Adipocyte (in vitro differentiated cells): ENCODE results near the gene CAT.

Experiments used
- DNase-seq: peaks from one replicate; pipeline ENCODE4 v3.0.0-alpha.2; 2015; ENCODE audit warnings: low read depth
- H3K27me3 ChIP-seq: replicated peaks from 2 replicates; pipeline ENCODE4 v1.7.0; 2013; ENCODE audit warnings: mild to moderate bottlenecking, low read length, moderate library complexity; ENCODE audit not compliant: control insufficient read depth, insufficient read depth
- H3K36me3 ChIP-seq: 2 replicates; pipeline ENCODE4 v1.7.0; 2013; ENCODE audit warnings: low read length, mild to moderate bottlenecking, moderate library complexity; ENCODE audit not compliant: control insufficient read depth, insufficient read depth, severe bottlenecking
- H3K4me1 ChIP-seq: 2 replicates; pipeline ENCODE4 v1.7.0; 2013; ENCODE audit warnings: mild to moderate bottlenecking, low read length, moderate library complexity; ENCODE audit not compliant: control insufficient read depth, insufficient read depth
- H3K4me3 ChIP-seq: 2 replicates; pipeline ENCODE4 v1.7.0; 2013; ENCODE audit warnings: mild to moderate bottlenecking, low read length, moderate library complexity
- H3K9ac ChIP-seq: 2 replicates; pipeline ENCODE4 v1.7.0; 2013; ENCODE audit warnings: mild to moderate bottlenecking, low read length, moderate library complexity
- H3K9me3 ChIP-seq: 2 replicates; pipeline ENCODE4 v1.7.0; 2013; ENCODE audit warnings: mild to moderate bottlenecking, low read length, moderate library complexity; ENCODE audit not compliant: control insufficient read depth

Gene CAT

DNA sequence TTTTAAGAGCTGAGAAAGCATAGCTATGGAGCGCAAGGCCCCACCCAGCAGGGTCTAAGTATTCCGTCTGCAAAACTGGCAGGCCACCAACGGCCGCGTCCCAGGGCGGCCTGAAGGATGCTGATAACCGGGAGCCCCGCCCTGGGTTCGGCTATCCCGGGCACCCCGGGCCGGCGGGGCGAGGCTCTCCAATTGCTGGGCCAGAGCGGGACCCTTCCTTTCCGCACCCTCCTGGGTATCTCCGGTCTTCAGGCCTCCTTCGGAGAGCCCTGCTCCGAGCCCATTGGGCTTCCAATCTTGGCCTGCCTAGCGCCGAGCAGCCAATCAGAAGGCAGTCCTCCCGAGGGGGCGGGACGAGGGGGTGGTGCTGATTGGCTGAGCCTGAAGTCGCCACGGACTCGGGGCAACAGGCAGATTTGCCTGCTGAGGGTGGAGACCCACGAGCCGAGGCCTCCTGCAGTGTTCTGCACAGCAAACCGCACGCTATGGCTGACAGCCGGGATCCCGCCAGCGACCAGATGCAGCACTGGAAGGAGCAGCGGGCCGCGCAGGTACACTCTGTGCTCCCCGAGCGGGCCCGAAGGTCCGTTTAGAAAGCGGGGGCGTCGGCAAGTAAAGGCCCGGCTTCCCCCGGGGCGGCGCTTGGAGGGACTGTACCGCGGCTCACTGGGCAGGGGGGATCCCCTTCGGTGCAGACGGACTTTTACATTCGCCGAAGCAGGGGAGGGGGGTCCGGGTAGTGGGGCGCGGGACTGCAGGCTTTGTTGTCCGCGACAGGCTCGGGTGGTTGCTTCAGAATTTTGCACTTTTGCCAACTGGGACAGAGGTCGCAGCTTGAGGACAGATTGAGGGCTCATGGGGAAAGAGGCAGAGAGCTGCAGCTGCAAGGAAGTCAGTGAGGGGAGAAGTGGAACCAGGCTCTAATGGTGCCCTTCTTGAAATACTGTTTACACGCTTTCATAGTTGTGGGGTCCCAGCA, at the start of gene CAT:
CAT (plus strand) TSS at position 406 of the 979 bp plus-strand sequence; CDS start at position 486, 80 bp downstream.
- Histone ChIP-seq H3K4me3 (peak within 1 kb of the TSS; percentile 92), H3K36me3 (peaks cover 6% of the 10 kb centered on the region), H3K4me1 (peaks cover 30% of the 10 kb centered on the region), H3K9ac (peak within 1 kb of the TSS; percentile 94), H3K27me3 (no peaks in the 10 kb centered on the region), H3K9me3 (no peaks in the 10 kb centered on the region)
- DNase-seq: peak; percentile 99

DNA sequence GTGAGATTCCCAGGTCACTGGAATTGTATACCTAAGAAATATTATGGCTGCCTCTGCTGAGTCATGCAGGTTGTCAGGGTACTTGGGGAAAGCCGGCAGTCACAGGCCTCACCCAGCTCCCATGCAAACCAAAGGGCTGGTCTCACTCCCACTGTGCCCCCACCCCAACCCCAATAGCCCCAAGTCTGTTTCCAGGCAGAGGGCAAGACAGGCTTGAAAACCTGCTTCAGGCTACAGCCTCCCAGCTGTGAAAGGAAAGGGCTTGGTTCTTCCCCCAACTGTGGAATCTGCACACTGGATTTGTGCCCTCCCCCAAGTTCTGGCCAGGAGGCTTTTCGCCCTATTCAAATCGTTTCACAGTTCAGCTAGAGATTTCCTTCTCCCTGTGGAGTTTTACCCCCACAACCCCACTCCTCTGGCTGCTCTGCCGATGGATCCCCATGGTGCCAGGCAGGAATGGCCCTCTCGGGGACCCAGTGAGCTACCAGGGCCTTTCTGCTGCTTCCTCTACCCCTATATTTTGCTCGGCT, 43.9 kb upstream of the CAT start:
- Histone ChIP-seq H3K9me3 (peaks cover 13% of the 10 kb centered on the region), H3K4me3 (no peak overlapping the region), H3K4me1 (no peaks in the 10 kb centered on the region), H3K27me3 (no peaks in the 10 kb centered on the region), H3K36me3 (no peaks in the 10 kb centered on the region), H3K9ac (no peak overlapping the region)
- DNase-seq: no peak

DNA sequence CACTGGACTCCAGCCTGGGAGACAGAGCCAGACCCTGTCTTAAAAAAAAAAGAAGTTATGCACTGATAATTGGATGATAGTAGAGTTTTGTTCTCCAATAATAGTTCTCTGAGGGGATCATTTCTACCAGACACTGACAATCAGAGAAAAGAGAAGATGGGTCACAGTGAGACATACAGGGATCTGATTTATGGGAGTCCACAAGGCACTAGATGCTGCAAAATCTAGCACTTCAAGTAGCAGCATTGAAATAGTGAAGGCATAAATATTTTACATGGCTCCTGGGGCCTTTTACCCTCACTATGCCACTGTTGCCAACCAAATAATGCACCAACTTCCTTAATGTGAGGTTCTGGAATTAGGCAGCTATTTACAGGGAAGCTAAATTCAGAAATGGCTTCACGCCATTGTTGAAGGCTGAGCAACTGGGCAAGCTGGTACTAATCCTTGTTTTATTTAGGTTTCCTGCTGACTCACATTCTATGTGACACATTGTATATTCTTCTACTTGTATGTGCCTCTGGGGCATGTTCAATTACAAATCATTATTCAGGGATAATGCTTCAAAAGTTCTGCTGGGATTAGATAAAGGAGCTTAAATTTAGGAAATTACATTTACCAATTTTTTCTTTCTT, 42.7 kb upstream of the CAT start:
- Histone ChIP-seq H3K9me3 (peaks cover 13% of the 10 kb centered on the region), H3K27me3 (no peaks in the 10 kb centered on the region), H3K9ac (no peak overlapping the region), H3K36me3 (no peaks in the 10 kb centered on the region), H3K4me3 (no peak overlapping the region), H3K4me1 (no peaks in the 10 kb centered on the region)
- peak; percentile 61 for DNase-seq

DNA sequence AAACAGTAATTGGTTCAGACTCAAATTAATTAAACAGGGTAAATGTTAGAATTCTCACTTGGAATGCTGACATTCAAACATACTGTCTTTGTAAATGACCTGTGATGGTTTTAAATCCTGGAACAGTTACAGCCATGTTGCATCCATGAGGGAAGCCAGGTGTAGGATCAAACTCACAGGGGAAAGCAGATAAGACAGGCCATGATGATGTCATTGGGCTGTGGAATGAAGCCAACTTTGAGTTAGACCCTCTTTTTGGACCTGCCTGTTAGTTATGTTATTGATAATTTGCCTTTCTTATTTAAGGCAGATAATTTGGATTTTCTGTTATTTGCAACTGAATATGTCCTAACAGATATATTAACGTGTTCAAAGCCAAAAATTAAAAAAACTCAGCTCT, 41.6 kb upstream of the CAT start:
- Histone ChIP-seq H3K4me3 (no peak overlapping the region), H3K27me3 (no peaks in the 10 kb centered on the region), H3K36me3 (no peaks in the 10 kb centered on the region), H3K4me1 (no peaks in the 10 kb centered on the region), H3K9ac (no peak overlapping the region), H3K9me3 (peaks cover 13% of the 10 kb centered on the region)
- DNase-seq: no peak

DNA sequence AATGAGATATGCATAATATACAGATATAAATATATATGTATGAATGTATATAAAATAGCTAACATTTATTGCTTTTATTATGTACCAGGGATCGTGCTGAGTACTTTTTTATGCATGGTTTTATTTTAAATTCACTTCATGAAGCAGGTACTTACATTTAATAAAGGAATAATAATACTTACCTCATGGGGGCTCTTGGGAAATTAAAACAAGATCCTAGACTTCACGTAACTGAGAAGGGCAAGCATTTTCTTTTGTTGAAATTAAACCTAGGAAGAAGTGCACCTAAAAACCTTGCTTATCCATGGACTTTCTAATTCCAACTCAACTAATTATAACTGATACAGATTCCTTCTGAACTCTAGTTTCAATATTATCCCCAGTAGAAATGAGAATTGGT, 40.9 kb upstream of the CAT start:
- H3K4me3 ChIP-seq: no peak overlapping the region
- H3K9ac ChIP-seq: no peak overlapping the region
- H3K36me3 ChIP-seq: no peaks in the 10 kb centered on the region
- no peaks in the 10 kb centered on the region for H3K4me1 ChIP-seq
- H3K9me3 ChIP-seq: peaks cover 11% of the 10 kb centered on the region
- no peaks in the 10 kb centered on the region for H3K27me3 ChIP-seq
- no peak for DNase-seq

DNA sequence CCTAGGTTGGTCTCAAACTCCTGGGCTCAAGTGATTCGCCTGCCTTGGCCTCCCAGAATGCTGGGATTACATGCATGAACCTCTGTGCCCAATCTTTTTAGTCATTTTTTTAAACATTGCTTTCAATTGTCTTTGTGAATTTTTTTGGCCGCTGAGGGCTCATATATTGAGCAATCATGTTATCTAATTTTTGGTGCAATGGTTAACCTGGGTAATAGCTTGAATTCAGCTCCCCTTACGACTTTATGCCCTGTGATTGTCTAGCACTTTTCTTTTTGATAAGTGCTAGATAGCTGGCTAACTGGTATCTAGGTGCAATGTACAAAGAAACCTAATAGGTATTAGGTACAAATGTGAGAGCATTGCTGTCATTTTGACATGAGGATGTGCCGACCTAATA, 35.3 kb upstream of the CAT start:
- H3K9ac ChIP-seq: no peak overlapping the region
- no peaks in the 10 kb centered on the region for H3K36me3 ChIP-seq
- no peaks in the 10 kb centered on the region for H3K27me3 ChIP-seq
- no peak overlapping the region for H3K4me3 ChIP-seq
- no peak for DNase-seq
- no peaks in the 10 kb centered on the region for H3K9me3 ChIP-seq
- H3K4me1 ChIP-seq: no peaks in the 10 kb centered on the region

DNA sequence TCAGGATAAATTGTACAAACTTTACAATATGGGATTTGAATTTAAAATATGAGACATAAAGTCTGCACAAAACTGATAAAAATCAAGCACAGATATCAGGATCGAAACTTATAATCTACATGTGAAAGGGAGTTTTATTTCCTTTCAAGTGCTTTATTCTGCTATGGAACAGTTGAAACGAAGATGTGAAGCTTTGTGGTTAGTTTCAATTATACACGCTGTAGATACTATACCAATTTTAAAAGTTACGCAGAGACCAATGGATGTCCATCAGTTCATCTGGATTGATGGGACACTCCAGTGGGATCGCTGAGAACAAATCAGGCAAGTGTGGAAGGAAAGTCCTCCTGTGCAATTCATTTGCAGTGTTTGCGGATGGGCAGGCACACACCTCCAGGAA, 34.5 kb upstream of the CAT start:
- Histone ChIP-seq H3K36me3 (no peaks in the 10 kb centered on the region), H3K9me3 (no peaks in the 10 kb centered on the region), H3K4me3 (no peak overlapping the region), H3K9ac (no peak overlapping the region), H3K27me3 (no peaks in the 10 kb centered on the region), H3K4me1 (no peaks in the 10 kb centered on the region)
- DNase-seq: no peak

DNA sequence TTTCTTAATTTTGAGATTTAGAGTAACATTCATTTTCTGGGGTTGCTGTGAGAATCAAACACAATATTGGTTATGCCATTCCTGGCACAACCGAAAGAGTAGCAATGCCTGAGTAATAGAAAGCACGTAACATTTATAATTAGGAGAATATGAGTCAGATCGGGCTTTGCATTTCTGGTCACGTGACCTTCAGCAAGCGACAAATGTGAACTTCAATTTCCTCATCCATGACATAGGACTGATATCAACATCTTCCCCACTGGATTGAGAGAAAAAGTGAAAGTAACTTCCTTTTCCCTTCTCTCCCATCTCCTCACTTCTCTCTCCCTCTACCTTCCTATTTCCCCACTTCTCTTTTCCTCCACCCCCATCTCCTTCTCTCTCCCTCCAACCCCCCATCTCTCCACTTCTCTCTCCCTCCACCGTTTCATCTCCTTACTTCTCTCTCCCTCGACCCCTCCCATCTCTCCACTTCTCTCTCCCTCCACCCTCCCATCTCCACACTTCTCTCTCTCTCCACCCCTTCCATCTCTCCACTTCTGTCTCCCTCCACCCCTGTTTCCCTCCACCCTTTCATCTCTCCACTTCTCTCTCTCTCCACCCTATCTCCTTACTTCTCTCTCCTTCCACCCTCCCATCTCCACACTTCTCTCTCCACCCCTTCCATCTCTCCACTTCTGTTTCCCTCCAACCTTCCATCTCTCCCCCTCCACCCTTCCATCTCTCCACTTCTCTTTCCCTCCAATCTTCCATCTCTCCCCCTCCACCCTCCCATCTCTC, 33.5 kb upstream of the CAT start:
- H3K27me3 ChIP-seq: no peaks in the 10 kb centered on the region
- H3K9me3 ChIP-seq: no peaks in the 10 kb centered on the region
- H3K9ac ChIP-seq: no peak overlapping the region
- H3K36me3 ChIP-seq: no peaks in the 10 kb centered on the region
- H3K4me3 ChIP-seq: peak overlapping the region; percentile 59
- no peak for DNase-seq
- no peaks in the 10 kb centered on the region for H3K4me1 ChIP-seq

DNA sequence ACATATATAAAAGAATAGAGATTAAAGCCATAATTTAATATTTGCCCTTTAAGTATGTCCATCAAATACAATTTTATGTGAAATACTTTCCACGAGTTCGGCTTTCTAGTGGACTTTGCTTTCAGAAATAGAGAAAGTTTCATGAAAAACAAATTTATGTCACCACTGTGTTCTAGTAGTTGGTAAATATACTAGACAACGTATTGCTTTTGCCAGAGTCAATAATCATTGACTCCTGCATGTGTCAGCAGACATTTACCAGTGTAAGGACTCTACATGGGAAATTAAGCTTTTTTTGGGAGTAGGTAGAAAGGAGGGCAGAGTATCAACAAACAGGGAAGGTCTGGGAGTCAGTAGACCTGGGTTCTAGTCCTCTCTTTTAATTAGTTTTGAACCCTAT, 32.3 kb upstream of the CAT start:
- Histone ChIP-seq H3K27me3 (no peaks in the 10 kb centered on the region), H3K9ac (no peak overlapping the region), H3K36me3 (no peaks in the 10 kb centered on the region), H3K4me3 (no peak overlapping the region), H3K9me3 (peaks cover 2% of the 10 kb centered on the region), H3K4me1 (no peaks in the 10 kb centered on the region)
- DNase-seq: no peak

DNA sequence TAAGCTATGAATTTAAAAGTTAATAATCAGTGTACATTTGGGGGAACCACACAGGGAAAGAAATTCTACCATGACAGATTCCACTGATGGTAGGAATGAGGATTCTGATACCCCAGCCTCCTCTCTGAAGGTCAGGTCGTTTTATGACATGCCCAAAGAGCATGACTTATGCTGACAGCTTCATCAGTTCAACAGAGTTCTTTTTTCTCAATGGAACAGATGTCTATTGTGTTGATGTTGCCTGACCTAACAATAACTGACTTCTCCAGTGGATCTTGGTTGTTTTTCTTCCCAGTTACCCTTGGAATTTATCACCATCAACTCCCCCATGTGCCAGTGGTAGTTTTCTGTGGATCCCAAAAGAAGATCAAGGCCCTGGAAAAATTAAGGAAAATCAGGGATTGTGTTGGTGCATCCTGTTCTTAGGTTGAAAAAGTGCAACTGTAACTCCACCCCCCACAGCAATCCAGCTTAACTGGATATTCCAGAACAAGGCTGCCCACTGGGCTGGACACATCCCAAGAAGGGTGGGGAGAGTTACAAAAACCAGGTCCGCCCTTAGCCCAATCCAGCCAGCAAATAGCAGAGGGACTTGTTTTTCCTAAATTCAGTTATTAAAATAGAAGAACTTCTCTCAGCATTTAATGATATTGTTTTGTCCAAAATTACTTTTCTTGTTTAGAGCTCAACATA, 31.5 kb upstream of the CAT start:
- H3K4me3 ChIP-seq: no peak overlapping the region
- H3K4me1 ChIP-seq: no peaks in the 10 kb centered on the region
- H3K27me3 ChIP-seq: no peaks in the 10 kb centered on the region

More for the DNA sequence above, 31.5 kb upstream of the CAT start:
- H3K36me3 ChIP-seq: no peaks in the 10 kb centered on the region
- H3K9me3 ChIP-seq: peaks cover 10% of the 10 kb centered on the region
- no peak overlapping the region for H3K9ac ChIP-seq
- DNase-seq: no peak
